ENCODE measurements around the gene RTP3. TPM values are rescaled to one million over a fixed set of nuclear protein-coding genes. Genes with fewer than 3 reads are reported as not detected.

The RTP3 gene
- total and polyA plus RNA-seq, 2 experiments from 2014 or later: 0.16 TPM; not detected in 1

GRCh38 chr3:46479696-46480095 is 18.1 kb upstream of the RTP3 start:
- Histone ChIP-seq H3K4me3 (no peak overlapping the region), H3K27me3 (ENCODE audit: insufficient read depth) (no peaks in the 10 kb centered on the region), H3K36me3 (ENCODE audit: insufficient read depth) (peaks cover 2% of the 10 kb centered on the region; the same call in 1 of the 2 replicates), H3K27ac (ENCODE audit: low read depth) (no peak overlapping the region), H4K20me1 (replicated peaks; ENCODE audit: insufficient read depth) (no peaks in the 10 kb centered on the region), H3K9me2 (ENCODE audit: insufficient read depth) (0 out of 2 replicates have a peak, but pooled peaks cover 4% of the 10 kb centered on the region), H3K79me2 (replicated peaks; ENCODE audit: insufficient read depth) (no peaks in the 10 kb centered on the region), H3K4me2 (no peak overlapping the region), H3F3A (replicated peaks; ENCODE audit: low read depth) (no peaks in the 10 kb centered on the region), H2AFZ (no peak overlapping the region), H3K4me1 (ENCODE audit: insufficient read depth) (no peaks in the 10 kb centered on the region)
- Mint-ChIP-seq H3K4me3 (no peak overlapping the region), H3K27ac (no peak overlapping the region), H3K4me1 (no peaks in the 10 kb centered on the region; the same call in 2 of the 3 replicates), H3K9me3 (peaks cover 8% of the 10 kb centered on the region; the same call in 2 of the 3 replicates), H3K36me3 (ENCODE audit: low read depth) (no peaks in the 10 kb centered on the region; the same call in 2 of the 3 replicates), H3K27me3 (ENCODE audit: insufficient read depth, low read depth, poor library complexity) (peaks cover 6% of the 10 kb centered on the region)
- ATAC-seq (no peak), DNase-seq (ENCODE audit: low spot score) (no peak)
- TF ChIP-seq STAT1 (IDR thresholded peaks at IDR 0.05; ENCODE audit: unreplicated experiment) (no peak), REST (IDR thresholded peaks at IDR 0.05; ENCODE audit: unreplicated experiment) (no peak), JUNB (IDR thresholded peaks at IDR 0.05; ENCODE audit: unreplicated experiment) (no peak), CTCF (conservative IDR thresholded peaks at IDR 0.05; ENCODE audit: low read depth in 2 of 2) (no peak), ZNF462 (CRISPR knock-in tag; IDR thresholded peaks at IDR 0.05) (no peak), CREB1 (CRISPR knock-in tag; IDR thresholded peaks at IDR 0.05; ENCODE audit: low read depth) (no peak), ETS1 (IDR thresholded peaks at IDR 0.05) (no peak), ZNF331 (CRISPR knock-in tag; IDR thresholded peaks at IDR 0.05; ENCODE audit: low read depth) (no peak), POLR2AphosphoS5 (IDR thresholded peaks at IDR 0.05; ENCODE audit: low read depth) (no peak), EZH2phosphoT487 (IDR thresholded peaks at IDR 0.05; ENCODE audit: unreplicated experiment) (no peak), NANOG (IDR thresholded peaks at IDR 0.05; ENCODE audit: borderline replicate concordance) (no peak), EZH2 (IDR thresholded peaks at IDR 0.05; ENCODE audit: low read depth, unreplicated experiment) (no peak), ZNF114 (CRISPR knock-in tag; IDR thresholded peaks at IDR 0.05) (no peak)

Measured in GM23338 (cell line).